Tibial nerve (tissue), 4 donors: ENCODE data around the gene MPV17.

Source experiments
- CTCF ChIP-seq, 5 experiments: fragments of 200-600 bp in 3 of 5; fragments of 450-650 bp in 2 of 5; sonication (generic) in 3 of 5; IDR thresholded peaks; one replicate each; pipeline ENCODE4 v1.5.1; 2016 to 2019; ENCODE audit warnings: antibody characterized with exemption in 5 of 5, mild to moderate bottlenecking in 3 of 5, moderate library complexity in 2 of 5
- EP300 ChIP-seq, 2 donors: sonication (generic); formaldehyde crosslinking; IDR thresholded peaks; one replicate each; pipeline ENCODE4 v1.6.1; 2017; ENCODE audit warnings: antibody characterized with exemption in 2 of 2, mild to moderate bottlenecking in 1 of 2
- POLR2A ChIP-seq, 2 donors: fragments of 450-650 bp; IDR thresholded peaks; one replicate each; pipeline ENCODE4 v1.6.1; 2017; ENCODE audit warnings: antibody characterized with exemption in 2 of 2, mild to moderate bottlenecking in 2 of 2, moderate library complexity in 2 of 2

GRCh38 chr2:27280826-27281225 is 42.1 kb downstream of the MPV17 start:
- TF ChIP-seq CTCF (IDR thresholded peaks at IDR 0.05) (no peak), EP300 (IDR thresholded peaks at IDR 0.05) (no peak), POLR2A (IDR thresholded peaks at IDR 0.05) (no peak)
